H1 (cell line): ENCODE data around the gene KBTBD12. TPM values are rescaled to one million over a fixed set of nuclear protein-coding genes. Genes with fewer than 3 reads are reported as not detected.

Experiments
- ATF3 ChIP-seq: IDR thresholded peaks from 2 replicates; pipeline ENCODE4 v1.6.1; 2011; ENCODE audit warnings: low read depth, mild to moderate bottlenecking, low read length; ENCODE audit not compliant: insufficient read depth
- CTCF ChIP-seq, 3 experiments: IDR thresholded peaks; 1 replicate in 2 of 3; 2 replicates in 1 of 3; pipeline versions ENCODE4 v1.5.1 to v1.6.1; 2011; ENCODE audit warnings: low read length in 3 of 3, mild to moderate bottlenecking in 3 of 3, inconsistent platforms in 2 of 3, low read depth in 1 of 3, moderate library complexity in 1 of 3; ENCODE audit not compliant: insufficient read depth in 1 of 3; ENCODE audit errors: control extremely low read depth in 1 of 3
- E2F6 ChIP-seq: IDR thresholded peaks from 2 replicates; pipeline ENCODE4 v1.6.1; 2012; ENCODE audit warnings: inconsistent platforms
- EZH2 ChIP-seq: fragments of 200-600 bp; sonication (generic); IDR thresholded peaks from 2 replicates; pipeline ENCODE4 v1.7.1; 2012; ENCODE audit warnings: low read depth, mild to moderate bottlenecking, moderate library complexity, low read length, inconsistent platforms; ENCODE audit not compliant: severe bottlenecking
- SP2 ChIP-seq: IDR thresholded peaks from 2 replicates; pipeline ENCODE4 v1.6.1; 2012; ENCODE audit warnings: mild to moderate bottlenecking, low read length, inconsistent platforms
- TAF7 ChIP-seq: optimal IDR thresholded peaks from 2 replicates; pipeline ENCODE3; 2011; ENCODE audit warnings: low read depth, mild to moderate bottlenecking, inconsistent platforms, low read length, moderate library complexity, borderline replicate concordance
- ZNF274 ChIP-seq: IDR thresholded peaks from 2 replicates; pipeline ENCODE4 v1.7.0; 2012; ENCODE audit warnings: low read length, borderline replicate concordance; ENCODE audit errors: extremely low read depth
- polyA plus RNA-seq, 7 experiments: library from polyadenylated mRNA; depleted of rRNA in 3 of 7; stranded (reverse) in 5 of 7; unstranded in 2 of 7; fragments of >200 nt in 5 of 7; fragments of 200-250 nt in 2 of 7; gene quantifications; 1 replicate in 5 of 7; 2 replicates in 1 of 7; 4 replicates in 1 of 7; pipeline versions ENCODE4 v1.2.1 to v1.2.3, GENCODE V29; 2011 to 2013; ENCODE audit warnings: missing spikeins in 2 of 7, mixed read lengths in 2 of 7
- total RNA-seq: library from RNA; stranded (reverse); fragmentation: NEBNext Ultra II Directional; extraction: Animal tissue kit (Norgen Biotek cat#: 25700); gene quantifications from 2 replicates; pipeline ENCODE4 v1.2.1, GENCODE V29; 2021

Gene KBTBD12
- total and polyA plus RNA-seq, 2 of the 8 experiments (the other 6 are each of a cell fraction or from before 2014, with no cell fraction given), result 0.33 to 0.63 TPM

GRCh38 chr3:127961124-127961523 is 46.1 kb downstream of the KBTBD12 start (continued):
- TF ChIP-seq CTCF (IDR thresholded peaks at IDR 0.05; ENCODE audit: control extremely low read depth in 1 of 3, insufficient read depth in 1 of 3, low read depth in 1 of 3, low read length in 3 of 3), result no peak
- no peak for TF ChIP-seq ZNF274
- TF ChIP-seq E2F6, result no peak
- no peak for TF ChIP-seq SP2
- TF ChIP-seq EZH2, result no peak
- no peak for TF ChIP-seq TAF7
- no peak for TF ChIP-seq ATF3
- TF ChIP-seq, all 59 proteins: peak for 0
